Fibroblast of lung (primary cell): ENCODE data around the gene PGPEP1.

Source experiments
- CTCF ChIP-seq, 2 donors: IDR thresholded peaks in 1 of 2; conservative IDR thresholded peaks in 1 of 2; 1 replicate in 1 of 2; 2 replicates in 1 of 2; pipeline ENCODE4 v1.5.1; 2011 to 2012; ENCODE audit warnings: low read length in 2 of 2, control low read depth in 1 of 2, inconsistent platforms in 1 of 2, low read depth in 1 of 2, mild to moderate bottlenecking in 1 of 2
- EZH2 ChIP-seq: IDR thresholded peaks from 2 replicates; pipeline ENCODE4 v1.5.1; 2012; ENCODE audit warnings: low read length, control low read depth, mild to moderate bottlenecking; ENCODE audit errors: missing control alignments

GRCh38 chr19:18414504-18415177 lies 74.2 kb downstream of the PGPEP1 start:
- TF ChIP-seq CTCF (conservative IDR thresholded peaks at IDR 0.05 in 1 of 2, IDR thresholded peaks at IDR 0.05 in 1 of 2; ENCODE audit: low read depth in 1 of 2, low read length in 2 of 2): no peak
- TF ChIP-seq EZH2: no peak
